GM21526 (cell line): ENCODE measurements around the gene FAM161B.
"Not testable (repeated sequence)": the region's sequence is repeated elsewhere in the genome, so short reads cannot be mapped to it uniquely, and the experiment has no call there.

ENCODE experiments used
- ATAC-seq: cut with Tn5 transposase; IDR thresholded peaks from one replicate; pipeline ENCODE4 v1.9.1; 2021; ENCODE audit warnings: moderate library complexity; ENCODE audit not compliant: unreplicated experiment, low FRiP score

Gene FAM161B

GRCh38 chr14:73949752-73950734 is at the start of gene FAM161B, which contains the start of gene COQ6:
TSS of gene FAM161B (minus strand) at chr14:73950094. CDS start at chr14:73950026, 68 bp downstream.
TSS of gene COQ6 (plus strand) at chr14:73950302. CDS start at chr14:73950333, 31 bp downstream.
- peak; percentile 78 for ATAC-seq

- ATAC-seq, result no peak
These were observed 48.8 kb upstream of the FAM161B start for GRCh38 chr14:73998726-73999125.

GRCh38 chr14:73997944-73998447 is 48.1 kb upstream of the FAM161B start:
- ATAC-seq, result no peak

GRCh38 chr14:73997108-73997943 is 47.4 kb upstream of the FAM161B start:
- no peak for ATAC-seq

GRCh38 chr14:73996731-73997107 is 46.8 kb upstream of the FAM161B start:
- ATAC-seq, result no peak

- no peak for ATAC-seq
These were observed 46.1 kb upstream of the FAM161B start for GRCh38 chr14:73995977-73996378.

GRCh38 chr14:73994926-73995325 is 45.0 kb upstream of the FAM161B start:
- not testable (repeated sequence) for ATAC-seq

GRCh38 chr14:73991092-73991491 is 41.2 kb upstream of the FAM161B start:
- no peak for ATAC-seq

- ATAC-seq, result not testable (repeated sequence)
These were observed 38.8 kb upstream of the FAM161B start for GRCh38 chr14:73988656-73989055.

GRCh38 chr14:73988065-73988464 is 38.2 kb upstream of the FAM161B start:
- ATAC-seq, result no peak

GRCh38 chr14:73977896-73978295 is 28.0 kb upstream of the FAM161B start:
- ATAC-seq, result no peak

- no peak for ATAC-seq
These were observed 26.2 kb upstream of the FAM161B start for GRCh38 chr14:73976125-73976524.

- ATAC-seq, result no peak
These were observed 23.6 kb upstream of the FAM161B start for GRCh38 chr14:73973497-73973896.

- ATAC-seq, result no peak
These were observed 19.0 kb upstream of the FAM161B start for GRCh38 chr14:73968885-73969284.

- no peak for ATAC-seq
These were observed 15.3 kb upstream of the FAM161B start for GRCh38 chr14:73965216-73965615.

GRCh38 chr14:73961192-73961591 is 11.3 kb upstream of the FAM161B start:
- no peak for ATAC-seq

- ATAC-seq, result no peak
These were observed 8.7 kb upstream of the FAM161B start for GRCh38 chr14:73958591-73958990.

GRCh38 chr14:73955674-73956073 is 5.8 kb upstream of the FAM161B start:
- ATAC-seq, result no peak

- no peak for ATAC-seq
These were observed 3.8 kb upstream of the FAM161B start for GRCh38 chr14:73953731-73954130.

GRCh38 chr14:73945159-73945670 is 4.7 kb downstream of the FAM161B start:
- no peak for ATAC-seq
